Stimulated activated CD4-positive, alpha-beta T cell treated with anti-CD3 and anti-CD28 coated beads, Interleukin-2, amount 100 ng/mL, for 4 hours (primary cell): Measurements from ENCODE around the gene PCGF1.
"Not testable (repeated sequence)": the region's sequence is repeated elsewhere in the genome, so short reads cannot be mapped to it uniquely, and the experiment has no call there.

Experiments
- DNase-seq: peaks from one replicate; pipeline ENCODE4 v3.0.0-alpha.2; 2020; ENCODE audit warnings: low read depth

The PCGF1 gene

GRCh38 chr2:74499267-74499939 is 8.1 kb downstream of the PCGF1 start, which contains the start of gene LBX2:
Gene LBX2 (minus strand): TSS chr2:74499603. CDS start chr2:74499537, 66 bp downstream.
- DNase-seq: no peak

- no peak for DNase-seq
These were observed 8.8 kb downstream of the PCGF1 start for GRCh38 chr2:74498500-74499266.

- DNase-seq: no peak
These were observed 9.6 kb downstream of the PCGF1 start for GRCh38 chr2:74497777-74498499.

- DNase-seq: no peak
These were observed 10.3 kb downstream of the PCGF1 start for GRCh38 chr2:74496997-74497776.

GRCh38 chr2:74495440-74495839 is 12.1 kb downstream of the PCGF1 start:
- DNase-seq: no peak

- no peak for DNase-seq
These were observed 13.9 kb downstream of the PCGF1 start for GRCh38 chr2:74493546-74493945.

GRCh38 chr2:74491648-74492544 is 15.6 kb downstream of the PCGF1 start:
- DNase-seq: no peak

- no peak for DNase-seq
These were observed 17.6 kb downstream of the PCGF1 start for GRCh38 chr2:74489906-74490305.

GRCh38 chr2:74488643-74489481 is 18.6 kb downstream of the PCGF1 start:
- DNase-seq: no peak

GRCh38 chr2:74486141-74486540 is 21.4 kb downstream of the PCGF1 start:
- DNase-seq: no peak

- DNase-seq: not testable (repeated sequence)
These were observed 23.8 kb downstream of the PCGF1 start for GRCh38 chr2:74483675-74484164.

GRCh38 chr2:74482801-74483674 is 24.5 kb downstream of the PCGF1 start, which contains the start of the genes CCDC142 and TTC31:
Gene CCDC142 (minus strand): TSS chr2:74482998. CDS start chr2:74482837, 161 bp downstream.
Gene TTC31 (plus strand): TSS chr2:74483081. CDS start chr2:74483096, 15 bp downstream.
- DNase-seq: peak; percentile 89

GRCh38 chr2:74481961-74482800 is 25.3 kb downstream of the PCGF1 start:
- DNase-seq: no peak

- no peak for DNase-seq
These were observed 26.1 kb downstream of the PCGF1 start for GRCh38 chr2:74481431-74481830.

- DNase-seq: no peak
These were observed 32.6 kb downstream of the PCGF1 start for GRCh38 chr2:74474899-74475298.

- DNase-seq: no peak
These were observed 33.0 kb downstream of the PCGF1 start for GRCh38 chr2:74474481-74474880.

GRCh38 chr2:74472945-74473258 is 34.6 kb downstream of the PCGF1 start:
- DNase-seq: no peak
